Left hindlimb (tissue), 1 donor: ENCODE results near the gene E2F1.

ENCODE experiments used
- DNase-seq: peaks from one replicate; pipeline ENCODE4 v3.0.0-alpha.2; 2018

E2F1 gene

DNA sequence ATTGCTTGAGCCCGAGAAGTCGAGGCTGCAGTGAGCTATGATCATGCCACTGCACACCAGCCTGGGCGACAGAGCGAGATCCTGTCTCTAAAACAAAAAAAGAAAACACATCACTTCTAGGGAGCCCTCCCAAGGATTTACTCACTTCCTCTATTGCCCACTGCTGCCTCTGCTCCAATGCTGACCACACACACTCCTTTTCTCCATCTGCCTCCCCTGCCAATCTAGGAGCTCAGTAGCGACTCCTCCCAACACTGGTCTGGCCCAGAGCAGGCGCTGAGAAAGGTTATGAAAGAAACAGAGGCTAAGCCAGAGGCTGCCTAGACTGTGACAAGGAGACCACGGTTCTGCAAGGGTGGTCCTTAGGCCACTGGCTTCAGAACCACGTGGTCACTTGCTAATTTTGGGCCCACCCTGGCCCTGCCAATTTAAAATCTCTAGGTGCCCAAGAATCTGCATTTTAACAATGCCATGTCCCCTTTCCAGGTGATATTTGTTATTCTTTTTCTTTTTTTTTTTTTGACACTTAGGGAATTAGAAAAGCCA is 1.3 kb upstream of the E2F1 start:
- no peak for DNase-seq

GRCh38 chr20:33686984-33687366 is 790 bp upstream of the E2F1 start:
- no peak for DNase-seq

DNA sequence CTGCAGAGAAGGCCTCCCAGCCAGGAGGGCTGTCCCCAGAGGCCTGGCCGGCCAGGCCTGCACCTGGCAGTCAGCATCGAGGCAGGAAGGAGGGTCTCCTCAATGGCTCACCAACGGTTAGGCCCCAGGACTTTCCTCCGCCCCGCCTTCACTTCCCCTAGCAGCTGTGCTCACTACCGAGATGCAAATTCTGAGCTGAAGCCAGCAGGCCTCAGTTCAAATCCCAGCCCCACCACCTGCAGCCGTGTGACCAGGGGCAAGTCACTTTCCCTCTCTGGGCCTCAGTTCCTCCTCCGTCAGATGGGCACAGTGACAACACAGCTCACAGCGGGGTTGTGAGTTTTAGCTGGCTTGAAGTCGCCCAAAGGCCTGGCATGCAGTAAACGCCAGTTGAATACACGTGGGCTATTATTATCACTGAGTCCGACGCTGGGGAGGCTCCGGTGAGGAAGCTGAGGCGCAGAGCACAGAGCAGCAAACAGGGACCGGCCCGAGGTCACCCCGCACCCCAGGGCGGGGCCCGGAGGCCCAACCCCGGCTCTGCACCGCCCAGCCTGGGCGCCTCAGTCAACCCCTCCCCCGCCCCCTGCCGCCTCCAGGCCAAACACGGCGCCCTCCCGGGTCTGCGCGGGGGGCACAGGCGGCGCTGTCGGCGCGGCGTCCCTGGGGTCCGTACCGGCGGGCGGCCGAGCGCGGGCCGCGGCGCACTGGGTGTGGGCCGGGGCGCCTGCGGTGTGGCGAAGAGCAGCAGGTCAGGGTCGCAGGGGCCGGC is 671 bp downstream of the E2F1 start:
- peak; percentile 68 for DNase-seq

DNA sequence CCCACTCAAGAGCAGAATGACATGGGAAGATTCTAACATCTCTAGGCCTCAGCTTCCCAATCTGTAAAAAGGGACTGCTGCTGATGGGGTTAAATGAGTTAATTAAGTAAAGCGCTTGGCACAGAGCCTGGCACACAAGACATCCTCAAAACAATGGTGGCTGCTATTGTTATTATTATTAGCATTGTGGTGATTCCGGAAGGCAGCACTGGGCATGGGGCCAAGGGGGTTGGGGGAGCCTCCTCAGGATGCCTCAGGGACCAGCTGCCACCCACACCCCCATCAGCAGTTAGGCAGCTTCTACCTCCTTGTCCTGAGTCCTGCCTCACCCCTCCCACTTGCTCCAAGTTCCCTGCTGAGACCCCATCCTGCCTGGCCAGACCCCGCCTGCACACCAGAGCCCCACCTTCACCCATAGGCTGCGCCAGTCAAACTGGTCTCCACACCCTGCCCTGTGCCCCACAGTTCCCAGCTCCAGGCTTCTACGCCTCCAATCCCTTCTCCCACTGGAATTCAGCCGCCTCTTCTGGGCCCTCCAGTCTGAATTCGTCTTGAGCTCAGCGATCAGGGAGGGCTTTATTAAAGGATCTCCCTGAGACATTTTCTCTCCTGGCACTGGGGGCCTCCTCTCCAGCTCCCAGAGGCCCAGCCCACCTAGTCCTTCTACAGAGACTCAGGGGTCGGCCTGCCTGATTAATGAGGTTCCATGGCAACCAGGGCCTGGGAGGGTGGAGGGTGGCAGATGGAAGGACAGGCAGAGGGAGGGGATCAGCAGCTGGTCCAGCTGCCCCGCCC is 1.5 kb downstream of the E2F1 start:
- no peak for DNase-seq

DNA sequence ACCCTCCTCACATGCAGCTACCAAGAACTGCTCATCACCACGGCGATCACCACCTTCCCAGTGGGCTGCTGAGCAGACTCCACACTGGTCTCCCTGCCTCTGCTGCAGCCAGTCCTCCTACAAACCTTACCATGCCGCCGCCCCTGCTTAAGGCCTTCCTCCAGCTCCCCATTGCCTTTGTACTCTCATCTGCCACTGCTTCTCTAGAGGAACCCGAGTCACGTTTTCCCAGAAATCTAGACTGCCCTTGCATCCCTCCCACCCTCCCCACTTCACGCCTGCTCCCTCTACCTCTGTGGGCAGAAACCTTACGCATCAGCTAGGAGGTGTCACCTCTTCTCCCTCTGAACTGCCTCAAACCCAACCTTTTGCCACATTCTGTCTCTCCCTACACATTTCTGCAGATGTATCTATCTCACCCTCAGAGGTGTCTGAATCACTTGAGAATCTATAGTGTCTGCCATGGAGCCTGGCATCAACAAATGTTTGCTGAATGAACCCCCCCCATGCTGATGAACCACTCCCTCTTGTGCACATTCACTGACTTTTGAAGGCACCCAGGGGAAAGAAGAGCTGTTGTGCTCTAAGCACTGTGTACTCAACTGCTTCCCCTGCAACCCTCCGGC is 4.3 kb downstream of the E2F1 start:
- DNase-seq: no peak

DNA sequence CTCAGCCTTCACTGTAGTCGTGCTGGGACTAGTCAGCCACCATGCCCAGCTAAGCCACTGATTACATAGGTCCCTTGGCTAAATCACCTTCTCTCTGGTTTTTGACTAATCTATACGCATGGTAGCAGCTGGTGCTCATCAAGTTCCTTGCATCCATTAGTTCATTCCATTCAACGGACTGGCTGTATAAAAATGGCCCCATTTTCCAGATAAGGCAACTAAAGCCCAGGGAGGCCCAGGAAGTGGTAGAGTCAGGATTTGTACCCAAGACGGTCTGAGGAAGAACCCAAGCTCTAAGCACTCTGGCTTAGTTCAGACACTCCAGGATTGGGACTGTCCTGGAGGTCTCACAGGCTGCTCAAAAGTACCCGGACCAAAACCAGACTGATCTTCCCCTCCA is 4.9 kb downstream of the E2F1 start:
- DNase-seq: no peak

- DNase-seq: no peak
Observed at GRCh38 chr20:33680686-33681085, 5.5 kb downstream of the E2F1 start.

GRCh38 chr20:33679758-33680485 is 6.3 kb downstream of the E2F1 start:
- no peak for DNase-seq

- DNase-seq: no peak
Observed at GRCh38 chr20:33677991-33678702, 8.0 kb downstream of the E2F1 start.

- DNase-seq: no peak
Observed at GRCh38 chr20:33676652-33677645, 9.2 kb downstream of the E2F1 start.

- DNase-seq: no peak
Observed at GRCh38 chr20:33676121-33676520, 10.1 kb downstream of the E2F1 start.

DNA sequence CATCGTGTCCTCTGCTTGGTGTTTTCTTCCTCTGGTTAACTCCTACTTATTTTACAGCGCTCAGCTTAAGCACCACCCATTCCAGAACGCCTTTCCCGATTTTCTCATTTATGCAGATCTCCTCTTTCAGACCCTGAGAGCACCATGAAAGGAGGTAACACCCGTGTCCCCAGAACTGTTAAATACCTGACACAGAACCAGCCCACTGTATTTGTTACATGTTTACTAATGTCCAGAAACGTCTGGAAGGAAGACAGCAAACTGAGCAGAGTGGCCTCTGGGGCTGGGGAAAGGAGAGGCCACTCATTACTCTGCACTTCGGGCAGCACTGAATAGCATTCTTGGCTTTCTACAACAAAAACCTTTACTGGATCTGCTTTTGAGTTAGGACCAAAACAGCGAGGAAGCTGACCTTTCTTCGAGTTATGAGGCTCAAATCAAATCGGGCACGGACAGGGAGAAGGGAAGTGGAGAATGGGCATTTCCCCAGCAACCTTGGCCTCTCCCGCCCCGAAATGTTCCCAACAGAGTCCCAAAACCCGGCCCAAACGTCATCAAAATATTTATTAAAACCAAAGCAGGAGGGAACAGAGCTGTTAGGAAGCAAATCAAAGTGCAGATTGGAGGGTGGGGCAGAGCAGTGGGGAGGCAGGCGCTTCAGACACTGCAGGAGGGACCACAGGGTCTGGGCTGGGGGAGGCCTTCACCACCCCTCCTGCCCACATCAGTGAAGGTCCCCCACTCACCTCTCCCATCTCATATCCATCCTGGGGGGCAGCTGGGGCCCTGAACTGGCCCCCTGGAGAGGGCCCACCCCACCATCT is 10.8 kb downstream of the E2F1 start:
- no peak for DNase-seq

DNA sequence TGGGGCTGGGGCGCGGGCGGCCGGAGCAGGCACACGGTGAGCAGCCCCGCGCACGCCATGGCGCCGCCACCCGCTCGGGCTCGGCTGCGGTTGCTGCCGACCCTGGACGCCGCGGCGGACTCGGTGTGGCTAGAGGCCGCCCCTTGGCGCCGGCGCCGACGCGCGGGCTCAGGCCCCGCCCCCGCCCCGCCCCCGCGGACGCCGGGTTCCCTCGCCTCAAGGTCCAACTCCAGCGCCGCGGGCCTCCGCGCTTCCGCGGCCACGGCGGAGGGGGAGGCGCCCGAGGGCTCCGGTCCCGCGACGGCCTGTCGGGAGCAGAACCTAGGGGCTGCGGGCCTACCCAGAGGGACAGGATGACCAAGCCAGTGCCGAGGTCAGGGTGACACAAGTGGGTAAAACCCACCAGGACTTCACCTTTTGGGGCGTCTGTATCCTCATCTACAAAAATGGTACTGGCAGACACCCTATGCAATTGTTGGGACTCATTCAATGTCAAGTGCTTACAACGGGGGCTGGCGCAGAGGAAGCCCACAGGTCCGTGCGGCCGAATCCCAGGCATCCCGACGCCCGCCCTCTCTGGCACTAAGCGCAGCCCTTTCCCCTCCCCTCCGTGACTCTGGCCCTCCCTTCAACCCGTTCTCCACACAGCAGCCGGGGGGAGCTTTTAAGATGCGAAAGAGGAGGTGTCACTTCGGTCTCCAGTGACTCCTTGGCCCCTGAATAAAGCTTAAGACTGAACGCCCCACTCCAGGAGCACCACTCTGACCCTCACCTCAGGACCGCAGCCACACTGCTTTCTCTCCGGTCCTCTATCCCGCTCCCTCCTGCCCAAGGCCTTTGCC is 11.7 kb downstream of the E2F1 start, which contains the start of gene NECAB3:
TSS of gene NECAB3 (minus strand) at position 135 of the 842 bp plus-strand sequence. CDS start at position 59, 76 bp downstream.
- peak; percentile 87 for DNase-seq

GRCh38 chr20:33673410-33674293 is 12.5 kb downstream of the E2F1 start:
- DNase-seq: no peak

DNA sequence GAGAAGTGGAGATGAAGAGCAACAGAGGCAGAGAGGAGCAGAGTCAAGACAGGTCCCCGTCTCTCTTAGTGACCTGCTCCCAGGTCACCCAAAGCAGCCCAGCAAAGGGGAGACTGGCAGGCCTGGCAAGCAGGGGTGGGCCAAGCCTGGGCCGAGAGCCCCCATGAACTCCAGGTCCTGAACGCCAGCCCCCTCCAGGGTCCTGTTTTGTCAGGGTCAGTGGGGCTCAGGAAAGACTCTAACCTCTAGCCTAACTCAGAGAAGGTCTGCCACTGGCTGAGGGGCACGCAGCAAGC is 13.1 kb downstream of the E2F1 start:
- no peak for DNase-seq

DNA sequence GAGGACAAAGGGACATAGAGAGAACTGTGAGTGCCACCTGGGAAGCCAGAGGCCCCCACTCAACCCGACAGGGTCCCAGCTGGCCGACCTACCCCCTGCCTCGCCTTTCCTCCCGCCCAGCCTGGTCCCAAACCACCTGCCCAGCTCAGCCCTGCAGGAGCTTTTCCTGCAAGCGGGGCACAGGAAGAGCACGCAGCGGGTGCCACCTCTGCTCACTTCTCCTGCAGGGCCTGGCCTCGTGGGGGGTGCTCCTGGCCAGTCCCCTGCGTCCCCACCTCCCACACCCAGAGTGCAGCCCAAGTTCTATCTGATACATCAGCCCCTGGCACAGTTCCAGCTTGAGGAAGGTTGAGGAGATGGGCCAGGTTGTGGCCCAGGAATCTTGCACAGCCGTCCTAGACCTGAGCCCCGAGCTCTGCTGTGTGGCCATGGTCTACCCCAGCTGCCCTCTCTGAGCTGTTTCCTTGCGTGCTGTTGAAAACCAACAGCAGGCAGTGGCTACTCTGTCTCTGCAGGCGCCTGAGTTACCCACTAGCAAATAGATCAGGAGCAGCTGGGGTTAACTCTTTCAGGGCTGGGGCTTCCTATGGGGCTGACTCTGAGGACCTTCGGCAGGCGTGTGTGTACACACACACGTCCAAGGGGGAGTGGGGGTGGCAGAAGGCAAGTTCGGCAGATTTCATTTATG is 13.6 kb downstream of the E2F1 start:
- DNase-seq: no peak

DNA sequence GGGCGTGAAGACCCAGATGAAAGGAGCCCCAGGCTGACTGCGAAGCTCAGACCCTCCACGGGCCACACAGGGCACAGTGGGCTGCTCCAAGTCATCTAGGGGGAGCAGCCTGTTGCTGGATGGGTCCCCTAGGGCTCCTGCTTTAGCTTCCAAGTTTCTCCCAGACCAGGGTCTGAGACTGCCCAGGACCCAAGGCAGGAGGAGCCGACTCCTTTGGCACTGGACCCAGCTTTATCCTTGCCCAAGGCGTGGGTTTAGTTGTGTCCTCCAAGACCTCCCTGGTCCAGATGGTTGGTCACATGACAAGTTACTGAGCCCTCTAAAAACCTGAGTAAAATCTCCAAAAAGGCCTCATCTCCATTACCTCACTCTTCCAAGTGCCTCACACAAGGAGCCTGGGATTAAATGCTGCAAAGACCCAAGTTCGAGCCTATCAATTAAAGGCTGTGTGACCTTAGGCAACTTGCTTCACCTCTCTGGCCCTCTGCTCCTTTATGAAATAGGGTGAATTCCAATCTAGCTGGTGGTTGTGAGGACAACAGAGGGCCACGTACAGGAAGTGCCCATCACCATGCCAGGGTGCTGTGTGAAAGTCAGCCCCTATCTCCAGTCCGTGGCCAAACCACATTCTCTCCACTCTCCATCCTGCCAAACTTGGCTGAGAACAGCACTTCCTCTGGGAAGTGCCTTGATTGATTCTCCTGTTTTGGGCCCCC is 14.5 kb downstream of the E2F1 start:
- peak; percentile 24 for DNase-seq
